A673 (cell line): ENCODE measurements around the gene TGM2.

Experiments used
- EZH2 ChIP-seq: fragments of 200-600 bp; sonication (generic); IDR thresholded peaks from 2 replicates; pipeline ENCODE4 v1.6.1; 2017; ENCODE audit warnings: borderline replicate concordance, low read depth, mild to moderate bottlenecking, mixed read lengths, antibody characterized with exemption, low read length; ENCODE audit not compliant: poor library complexity, severe bottlenecking
- TF ChIP-seq, protein P1 (sequence below): fragments of 300-800, 200-600 bp; sonication (generic); conservative IDR thresholded peaks from 2 replicates; pipeline ENCODE4 v1.5.1; 2017; ENCODE audit warnings: low read depth, mild to moderate bottlenecking, antibody characterized with exemption, low read length, moderate library complexity, mixed read lengths

DNA sequence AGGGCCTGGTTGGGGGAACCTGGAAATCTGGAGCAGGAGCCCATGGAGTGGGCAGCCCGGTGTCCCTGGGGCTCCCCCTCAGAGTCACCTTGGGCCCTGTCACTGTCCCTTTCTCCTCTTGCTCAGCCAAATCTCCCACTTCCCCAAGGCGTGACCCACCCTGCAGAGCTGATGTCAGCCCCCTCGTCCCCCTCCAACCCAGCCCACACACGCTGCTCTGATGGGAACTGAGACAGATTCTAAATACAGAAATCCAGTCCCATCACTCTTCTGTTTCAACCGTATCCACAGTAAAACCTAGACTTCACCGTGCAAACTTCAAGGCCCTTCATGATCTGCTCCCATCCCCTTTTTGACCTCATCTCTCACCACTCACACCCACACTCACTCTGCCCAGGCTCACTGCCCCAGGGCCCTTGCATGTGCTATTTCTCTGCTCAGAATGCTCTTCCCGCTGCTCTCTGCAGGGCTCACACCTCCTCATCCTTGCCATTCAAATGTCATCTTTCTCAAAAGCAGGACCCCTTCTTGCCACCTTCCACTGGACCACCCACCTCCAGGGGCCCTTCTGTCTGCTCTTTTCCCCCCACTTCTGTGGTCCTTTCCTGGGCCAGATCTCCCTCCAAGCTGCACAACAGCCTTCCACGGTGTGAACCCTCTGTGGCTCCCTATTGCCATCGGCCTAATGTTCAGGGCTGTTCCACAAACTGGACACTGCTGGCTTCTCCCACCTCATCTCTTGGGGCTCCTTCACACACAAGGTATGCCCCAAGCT, 16.6 kb downstream of the TGM2 start:
- TF ChIP-seq, protein P1, sequence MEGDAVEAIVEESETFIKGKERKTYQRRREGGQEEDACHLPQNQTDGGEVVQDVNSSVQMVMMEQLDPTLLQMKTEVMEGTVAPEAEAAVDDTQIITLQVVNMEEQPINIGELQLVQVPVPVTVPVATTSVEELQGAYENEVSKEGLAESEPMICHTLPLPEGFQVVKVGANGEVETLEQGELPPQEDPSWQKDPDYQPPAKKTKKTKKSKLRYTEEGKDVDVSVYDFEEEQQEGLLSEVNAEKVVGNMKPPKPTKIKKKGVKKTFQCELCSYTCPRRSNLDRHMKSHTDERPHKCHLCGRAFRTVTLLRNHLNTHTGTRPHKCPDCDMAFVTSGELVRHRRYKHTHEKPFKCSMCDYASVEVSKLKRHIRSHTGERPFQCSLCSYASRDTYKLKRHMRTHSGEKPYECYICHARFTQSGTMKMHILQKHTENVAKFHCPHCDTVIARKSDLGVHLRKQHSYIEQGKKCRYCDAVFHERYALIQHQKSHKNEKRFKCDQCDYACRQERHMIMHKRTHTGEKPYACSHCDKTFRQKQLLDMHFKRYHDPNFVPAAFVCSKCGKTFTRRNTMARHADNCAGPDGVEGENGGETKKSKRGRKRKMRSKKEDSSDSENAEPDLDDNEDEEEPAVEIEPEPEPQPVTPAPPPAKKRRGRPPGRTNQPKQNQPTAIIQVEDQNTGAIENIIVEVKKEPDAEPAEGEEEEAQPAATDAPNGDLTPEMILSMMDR = no peak
- no peak for TF ChIP-seq EZH2
